Umbilical cord (tissue), 2 donors: ENCODE data around the gene TTLL9. TPM values are rescaled to one million over a fixed set of nuclear protein-coding genes. Genes with fewer than 3 reads are reported as not detected.

Experiments used
- DNase-seq: peaks from one replicate; pipeline ENCODE4 v3.0.0-alpha.2; 2015; ENCODE audit warnings: low spot score
- total RNA-seq: library from RNA; depleted of rRNA; stranded (reverse); fragments of >200 nt; gene quantifications from one replicate; pipeline ENCODE4 v1.2.3, GENCODE V29; 2014; ENCODE audit warnings: low replicate concordance; ENCODE audit not compliant: insufficient read depth

TTLL9 gene
- total RNA-seq, 1 donor from 2014 or later: 5.8 TPM

DNA sequence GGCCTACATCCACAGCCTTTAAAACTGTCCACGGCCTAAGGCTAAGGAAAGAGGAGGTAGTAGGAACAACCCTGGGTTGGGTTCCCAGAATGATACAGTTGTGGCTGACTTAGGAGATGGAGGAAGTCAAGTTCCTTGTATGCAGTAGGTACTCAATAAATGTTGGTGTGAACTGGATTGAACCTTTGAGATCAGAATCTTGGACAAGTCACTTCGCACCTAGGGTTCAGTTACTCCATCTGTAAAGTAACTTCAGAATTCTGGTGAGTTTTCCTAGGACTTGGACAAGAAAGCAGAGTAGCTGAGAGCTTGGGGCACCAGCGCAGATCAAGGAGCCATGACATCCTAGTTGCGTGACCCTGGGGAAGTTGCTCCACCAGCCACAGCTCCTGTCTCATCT lies 106.6 kb downstream of the TTLL9 start:
- no peak for DNase-seq

DNA sequence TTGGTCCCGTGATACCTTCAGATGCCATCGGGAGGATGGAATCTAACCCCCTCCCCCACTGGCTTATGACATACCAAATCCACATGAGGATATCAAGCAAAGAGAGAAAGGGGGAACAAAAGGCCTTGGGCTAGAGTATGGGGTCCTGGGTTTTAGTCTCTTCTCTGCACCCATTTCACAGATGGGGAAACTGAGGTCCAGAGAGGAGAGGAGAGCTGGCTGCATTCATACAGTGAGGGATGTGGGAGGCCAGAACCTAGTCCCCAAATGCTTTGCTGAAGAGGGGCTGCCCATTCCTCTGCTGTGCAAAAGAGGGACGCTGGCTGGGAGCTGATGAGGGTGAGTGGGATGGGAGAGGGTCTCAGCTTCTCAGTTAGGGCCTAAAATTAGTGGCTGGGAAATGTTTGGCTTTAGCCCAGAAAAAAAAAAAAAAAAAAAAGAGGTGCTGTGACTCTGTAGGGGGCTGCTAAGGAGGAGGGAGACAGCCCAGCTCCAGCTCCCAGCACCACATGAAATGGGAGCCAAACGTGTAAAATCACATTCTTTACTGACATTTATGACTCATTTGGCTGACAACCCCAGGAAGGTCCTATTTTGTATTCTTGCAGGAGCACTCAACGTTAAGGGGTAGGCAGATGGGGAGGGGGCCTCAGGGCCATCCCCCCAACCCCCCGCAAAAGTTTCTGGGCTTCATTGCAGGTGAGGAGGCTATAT lies 109.4 kb downstream of the TTLL9 start:
- no peak for DNase-seq

DNA sequence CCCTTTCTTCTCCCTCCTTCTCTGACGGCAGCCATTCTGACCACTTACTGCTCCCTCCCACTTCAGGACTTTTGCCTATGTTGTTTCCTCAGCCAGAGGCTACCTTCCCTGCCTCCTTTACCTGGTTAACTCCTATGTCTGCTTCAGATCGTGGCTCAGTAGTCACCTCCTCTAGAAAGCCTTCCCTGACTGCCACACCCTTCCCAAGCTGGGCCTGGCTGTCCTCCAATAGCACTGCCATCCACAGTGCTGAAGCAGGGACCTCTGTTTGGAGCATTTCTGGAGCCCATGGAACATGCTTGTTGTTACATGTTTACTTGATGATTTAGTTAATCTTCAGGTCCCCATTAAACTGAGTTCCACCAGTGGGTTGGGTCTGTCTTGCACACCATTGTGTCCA lies 111.3 kb downstream of the TTLL9 start:
- no peak for DNase-seq

DNA sequence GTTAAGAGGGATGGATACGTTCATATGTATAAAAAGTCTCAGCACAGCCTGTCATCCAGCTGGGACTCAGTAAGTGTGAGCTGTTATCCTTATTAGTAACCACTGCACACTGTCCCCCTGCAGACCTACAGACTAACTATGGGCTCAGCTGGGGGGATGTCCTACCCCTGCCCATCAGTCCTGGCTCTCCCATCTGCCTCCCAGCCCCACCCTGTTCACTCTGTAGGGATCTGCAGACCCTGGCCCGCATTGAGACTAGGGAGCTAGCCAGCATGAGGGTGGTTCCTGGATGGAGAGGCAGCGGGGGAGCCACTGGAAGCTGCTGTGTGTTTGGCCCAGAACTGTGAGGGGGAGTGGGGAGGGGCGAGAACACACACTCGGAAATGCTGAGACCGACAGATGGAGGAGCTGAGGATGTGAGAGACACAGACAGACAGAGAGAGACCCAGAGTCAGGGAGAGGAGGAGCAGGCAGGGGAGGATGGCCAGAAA lies 114.6 kb downstream of the TTLL9 start:
- no peak for DNase-seq

DNA sequence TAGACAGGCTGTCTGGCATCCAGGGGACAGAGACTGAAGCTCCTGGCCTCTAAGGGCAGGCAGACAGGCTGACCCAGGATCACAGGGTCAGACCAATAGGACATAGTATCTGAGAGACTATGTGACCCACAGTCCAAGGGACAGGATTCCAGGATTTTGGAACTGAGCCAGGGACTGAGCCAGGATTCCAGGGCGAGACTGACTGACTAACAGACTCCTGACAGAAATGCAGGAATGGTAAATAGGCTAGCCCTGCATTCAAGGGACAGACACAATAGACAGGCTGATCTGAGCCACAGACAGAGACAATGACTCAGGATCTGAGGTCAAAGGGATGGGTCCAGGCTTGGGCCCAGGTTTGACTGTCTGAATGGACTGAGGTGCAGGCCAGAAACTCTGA lies 117.3 kb downstream of the TTLL9 start:
- DNase-seq: no peak

DNA sequence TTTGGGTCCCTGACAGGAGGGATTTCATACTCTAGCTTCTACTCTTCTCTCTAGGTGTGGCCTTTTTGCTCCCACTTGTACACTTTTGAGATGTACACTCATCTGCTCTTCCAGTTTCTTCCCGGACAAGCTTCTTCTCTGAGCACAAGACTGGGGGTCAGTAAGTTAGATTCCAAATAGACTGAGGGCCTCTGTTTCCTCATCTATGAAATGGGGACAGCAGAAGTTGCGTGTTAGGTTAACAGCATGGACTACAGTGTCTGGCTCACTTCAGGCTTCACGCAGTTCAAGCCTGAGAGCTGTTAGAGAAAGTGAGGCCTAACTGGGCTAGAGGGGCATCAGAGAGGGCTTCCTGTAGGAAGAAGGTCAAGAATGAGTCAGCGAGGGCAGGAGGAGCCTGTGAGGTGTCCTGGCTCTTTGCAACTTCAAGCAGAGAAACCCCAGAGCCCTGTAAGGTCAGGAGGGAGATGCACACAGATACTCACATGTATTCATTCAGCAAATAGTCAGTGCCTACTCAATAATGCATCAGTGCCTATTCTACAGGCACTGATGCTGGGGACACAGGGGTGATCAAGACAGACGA lies 118.1 kb downstream of the TTLL9 start:
- no peak for DNase-seq

DNA sequence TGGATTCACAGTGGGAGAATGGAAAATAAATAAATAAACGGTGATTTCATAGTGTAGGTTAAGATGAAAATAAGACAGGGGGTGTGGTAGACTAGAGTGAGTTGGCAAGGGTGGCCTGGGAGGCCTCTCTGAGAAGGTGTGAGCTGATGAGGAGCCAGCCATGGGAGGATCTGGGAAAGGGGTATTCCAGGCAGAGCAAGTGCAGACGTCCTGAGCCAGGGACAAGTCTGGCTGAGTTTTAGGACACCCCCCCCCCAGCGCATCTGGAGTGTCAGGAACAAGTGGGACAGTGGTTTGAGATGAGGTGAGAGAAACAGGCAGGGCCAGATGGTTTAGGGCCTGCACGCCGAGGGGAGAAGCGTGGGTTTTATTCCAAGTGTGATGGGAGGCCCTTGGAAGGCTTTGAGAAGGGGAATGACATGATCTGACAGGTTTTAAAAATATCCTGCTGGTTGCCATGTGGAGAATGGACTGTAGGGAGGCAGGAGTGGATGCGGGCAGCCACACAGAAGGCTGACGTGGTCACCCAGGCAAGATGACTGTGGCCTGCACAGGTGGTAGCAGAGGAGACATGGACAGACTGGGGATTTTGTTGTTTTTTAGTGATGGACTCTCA lies 118.7 kb downstream of the TTLL9 start:
- no peak for DNase-seq

DNA sequence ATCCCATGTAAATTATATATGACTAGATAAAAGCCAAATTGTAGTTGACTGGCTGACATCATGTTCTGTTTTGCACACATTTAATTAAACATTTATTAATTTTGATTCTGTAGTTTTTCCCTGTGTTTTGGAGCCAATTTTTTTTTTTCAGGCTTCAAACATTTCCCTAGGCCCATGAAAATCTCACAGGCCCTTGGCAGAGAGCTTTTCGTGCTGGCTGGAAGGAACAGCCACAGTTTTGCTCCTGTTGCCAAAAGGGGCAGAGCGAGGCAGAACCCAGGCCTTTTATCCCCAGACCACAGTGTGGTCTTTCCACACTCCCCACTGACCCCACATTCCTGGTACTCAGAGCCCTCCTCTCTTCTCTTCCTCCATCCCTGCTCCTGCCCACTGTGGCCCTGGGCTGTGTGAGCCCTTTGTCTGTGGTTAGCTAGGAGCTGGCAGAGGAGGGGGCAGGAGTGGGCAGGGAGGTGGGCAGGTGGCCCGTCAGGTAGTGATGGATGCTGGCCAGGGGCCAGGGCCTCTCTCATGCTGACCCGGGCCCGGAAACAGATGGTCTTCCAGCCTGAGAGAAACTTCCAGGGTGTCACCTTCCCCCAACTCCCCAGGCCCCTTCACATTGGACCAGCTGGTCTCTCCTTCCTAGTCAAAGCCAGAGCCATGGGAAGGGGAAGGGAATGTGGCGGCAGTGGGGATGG lies 120.4 kb downstream of the TTLL9 start:
- DNase-seq: no peak

DNA sequence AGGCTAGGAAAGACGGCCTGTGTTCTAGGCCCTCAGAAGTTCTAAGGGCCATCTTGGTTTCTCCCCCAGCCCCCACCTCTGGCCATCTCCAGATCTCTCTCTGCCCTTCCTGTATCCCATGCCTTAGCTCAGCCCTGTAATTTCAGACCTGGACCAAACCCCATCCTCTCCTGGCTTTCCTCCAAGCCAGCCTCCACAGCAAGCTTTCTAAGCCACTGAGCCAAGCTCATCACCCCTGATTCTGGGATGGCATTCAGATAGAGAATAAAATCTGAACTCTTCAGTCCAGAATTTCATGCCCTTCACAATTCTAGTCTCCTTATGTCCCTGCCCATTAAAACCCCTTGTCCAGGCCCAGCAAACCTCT lies 120.9 kb downstream of the TTLL9 start:
- no peak for DNase-seq

DNA sequence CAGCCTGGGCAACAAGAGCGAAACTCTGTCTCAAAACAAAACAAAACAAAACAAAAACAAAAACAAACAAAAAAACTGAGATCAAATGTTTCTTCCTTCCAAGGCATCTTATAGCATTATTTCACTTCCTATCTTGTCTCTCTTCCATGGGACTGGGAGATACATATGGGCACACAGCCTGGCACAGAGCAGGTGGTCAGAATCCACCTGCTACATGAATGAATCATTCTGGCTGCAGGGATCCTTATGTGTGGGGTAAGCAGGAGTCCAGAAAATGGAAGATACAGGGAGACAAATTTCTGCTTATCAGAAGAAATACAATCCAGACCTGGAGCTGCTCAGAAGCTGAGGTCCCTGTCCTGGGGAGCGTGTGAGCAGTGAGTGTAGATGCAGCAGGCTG lies 121.7 kb downstream of the TTLL9 start:
- no peak for DNase-seq

Other genes starting within 250 kb of the TTLL9 start
- 7.9 TPM for gene COX4I2, start 232.7 kb upstream of the TTLL9 start, total RNA-seq
- gene BCL2L1, start 147.8 kb upstream of the TTLL9 start, total RNA-seq: 37.8 TPM
- gene TPX2, start 131.3 kb upstream of the TTLL9 start, total RNA-seq: 5.3 TPM
- gene MYLK2, start 51.3 kb upstream of the TTLL9 start, total RNA-seq: 0.72 TPM
- 0.72 TPM for gene FOXS1, start 25.0 kb upstream of the TTLL9 start, total RNA-seq
- 6.0 TPM for gene DUSP15, start 107 bp upstream of the TTLL9 start, total RNA-seq
- gene PDRG1, start 81.4 kb downstream of the TTLL9 start, total RNA-seq: 1.2 TPM
- 0.48 TPM for gene XKR7, start 97.5 kb downstream of the TTLL9 start, total RNA-seq
- 7.9 TPM for gene CCM2L, start 139.8 kb downstream of the TTLL9 start, total RNA-seq
- gene HCK, start 181.6 kb downstream of the TTLL9 start, total RNA-seq: 6.0 TPM
- gene TM9SF4, start 239.1 kb downstream of the TTLL9 start, total RNA-seq: 12.5 TPM